Measurements from ENCODE around the gene SYNPO.
A peak's percentile ranks its signal among the peaks of the same experiment; 100 is the strongest.

The SYNPO gene

DNA sequence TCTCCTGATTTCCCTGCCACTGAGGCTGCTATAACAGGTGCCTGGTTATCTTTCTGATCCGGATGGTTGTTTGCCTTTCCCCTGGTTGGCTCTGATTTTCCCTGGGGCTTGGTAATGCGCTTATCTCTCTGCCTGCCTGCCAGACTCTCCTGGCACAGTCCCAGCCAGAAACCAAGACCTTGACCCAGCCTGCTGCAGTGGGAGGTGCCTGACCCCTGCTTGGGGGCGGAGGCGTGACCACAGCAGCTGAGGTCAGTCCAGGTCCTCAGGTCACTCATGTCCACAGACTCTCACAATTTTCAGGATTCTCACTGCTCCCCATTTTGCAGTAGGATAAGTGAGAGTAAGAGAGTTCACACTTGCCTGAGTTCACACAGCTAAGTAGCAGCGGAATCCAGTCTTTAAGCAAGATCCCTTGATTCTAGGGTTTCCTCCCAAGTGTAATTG is 24.4 kb upstream of the SYNPO start:
- Mint-ChIP-seq H3K27ac (no peak overlapping the region), H3K27me3 (peaks cover 12% of the 10 kb centered on the region), H3K4me3 (no peak overlapping the region), H3K9me3 (no peaks in the 10 kb centered on the region), H3K4me1 (no peaks in the 10 kb centered on the region)
- no peak for DNase-seq
- ATAC-seq = no peak

DNA sequence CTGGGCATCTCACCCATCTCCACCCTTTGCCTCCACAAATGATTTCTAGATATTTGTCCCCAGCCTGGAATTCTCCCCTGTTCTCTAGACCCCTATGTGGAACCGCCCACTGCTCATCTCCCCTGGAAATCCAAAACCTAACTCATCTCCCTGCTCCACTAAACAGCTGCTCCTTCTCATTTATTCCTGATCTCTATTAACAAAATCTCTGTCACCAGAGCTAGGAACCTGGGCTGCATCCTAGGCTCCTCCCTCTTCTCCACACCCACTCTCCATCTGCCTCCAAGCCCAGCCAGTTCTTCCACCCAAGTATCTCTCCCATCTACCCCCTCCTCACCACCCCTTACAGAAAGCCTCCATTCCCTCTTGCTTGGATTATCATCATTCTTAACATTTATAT is 24.0 kb upstream of the SYNPO start:
- ATAC-seq = no peak
- H3K4me1 Mint-ChIP-seq = no peaks in the 10 kb centered on the region
- no peaks in the 10 kb centered on the region for H3K9me3 Mint-ChIP-seq
- H3K27ac Mint-ChIP-seq = no peak overlapping the region
- H3K4me3 Mint-ChIP-seq = no peak overlapping the region
- no peak for DNase-seq
- H3K27me3 Mint-ChIP-seq = peaks cover 12% of the 10 kb centered on the region

DNA sequence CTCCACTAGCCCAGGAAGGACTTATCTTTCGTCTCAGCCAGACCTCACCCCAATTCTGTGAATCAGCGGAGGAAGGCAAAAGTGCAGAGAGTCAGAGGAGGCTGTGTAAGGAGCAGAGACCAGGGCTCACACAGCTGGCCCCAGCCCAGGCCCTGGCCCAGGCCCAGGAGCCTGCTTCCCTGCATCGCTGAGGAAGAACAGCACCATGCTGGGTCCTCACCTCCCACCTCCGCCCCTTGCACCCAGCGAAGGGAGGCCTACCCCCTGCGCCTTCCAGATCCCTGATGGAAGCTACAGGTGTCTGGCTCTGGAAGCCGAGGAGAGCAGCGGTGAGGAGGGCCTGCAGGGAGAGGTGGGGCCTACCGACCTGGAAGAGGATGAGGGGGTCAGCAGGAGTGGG is 22.3 kb upstream of the SYNPO start:
- ATAC-seq = no peak
- no peaks in the 10 kb centered on the region for H3K9me3 Mint-ChIP-seq

DNA sequence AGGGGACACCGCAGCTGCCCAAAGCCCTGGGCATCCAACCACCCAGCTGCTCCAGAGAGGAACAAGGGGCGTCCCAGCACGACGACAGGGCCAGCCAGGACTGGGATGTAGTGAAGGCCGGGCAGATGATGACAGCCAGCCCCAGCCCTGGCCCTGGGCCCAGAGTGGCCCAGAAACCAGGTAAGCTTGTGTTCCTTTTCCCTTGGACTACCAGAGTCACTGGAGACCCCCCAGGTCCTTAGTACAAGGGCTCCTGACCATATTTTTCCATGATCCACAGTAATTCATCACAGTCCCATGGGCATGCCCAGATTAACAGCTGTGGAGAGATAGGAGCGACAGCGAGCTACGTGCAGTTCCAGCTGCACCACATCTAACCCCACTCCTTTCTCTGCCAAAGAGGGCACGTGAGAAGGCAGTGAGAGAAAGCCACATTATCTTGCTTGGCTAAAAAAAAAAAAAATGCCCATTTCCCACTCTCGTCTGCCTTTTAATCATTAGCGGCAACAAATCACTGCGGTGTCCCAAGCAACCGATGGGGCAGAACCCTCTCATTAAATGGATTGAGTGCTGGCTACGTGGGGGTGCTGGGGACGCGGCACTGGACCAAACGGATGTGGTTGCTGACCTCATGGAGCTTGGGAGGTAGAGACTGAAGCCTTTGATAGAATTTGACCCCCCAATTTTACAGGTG is 21.7 kb upstream of the SYNPO start:
- Mint-ChIP-seq H3K4me3 (no peak overlapping the region), H3K27ac (no peak overlapping the region), H3K27me3 (peaks cover 13% of the 10 kb centered on the region), H3K9me3 (no peaks in the 10 kb centered on the region), H3K4me1 (peaks cover 10% of the 10 kb centered on the region)
- ATAC-seq = no peak
- DNase-seq = no peak

More for the DNA sequence above, 22.3 kb upstream of the SYNPO start:
- H3K27ac Mint-ChIP-seq = no peak overlapping the region
- H3K4me3 Mint-ChIP-seq = no peak overlapping the region
- H3K27me3 Mint-ChIP-seq = peaks cover 12% of the 10 kb centered on the region
- no peak for DNase-seq
- H3K4me1 Mint-ChIP-seq = peaks cover 5% of the 10 kb centered on the region

DNA sequence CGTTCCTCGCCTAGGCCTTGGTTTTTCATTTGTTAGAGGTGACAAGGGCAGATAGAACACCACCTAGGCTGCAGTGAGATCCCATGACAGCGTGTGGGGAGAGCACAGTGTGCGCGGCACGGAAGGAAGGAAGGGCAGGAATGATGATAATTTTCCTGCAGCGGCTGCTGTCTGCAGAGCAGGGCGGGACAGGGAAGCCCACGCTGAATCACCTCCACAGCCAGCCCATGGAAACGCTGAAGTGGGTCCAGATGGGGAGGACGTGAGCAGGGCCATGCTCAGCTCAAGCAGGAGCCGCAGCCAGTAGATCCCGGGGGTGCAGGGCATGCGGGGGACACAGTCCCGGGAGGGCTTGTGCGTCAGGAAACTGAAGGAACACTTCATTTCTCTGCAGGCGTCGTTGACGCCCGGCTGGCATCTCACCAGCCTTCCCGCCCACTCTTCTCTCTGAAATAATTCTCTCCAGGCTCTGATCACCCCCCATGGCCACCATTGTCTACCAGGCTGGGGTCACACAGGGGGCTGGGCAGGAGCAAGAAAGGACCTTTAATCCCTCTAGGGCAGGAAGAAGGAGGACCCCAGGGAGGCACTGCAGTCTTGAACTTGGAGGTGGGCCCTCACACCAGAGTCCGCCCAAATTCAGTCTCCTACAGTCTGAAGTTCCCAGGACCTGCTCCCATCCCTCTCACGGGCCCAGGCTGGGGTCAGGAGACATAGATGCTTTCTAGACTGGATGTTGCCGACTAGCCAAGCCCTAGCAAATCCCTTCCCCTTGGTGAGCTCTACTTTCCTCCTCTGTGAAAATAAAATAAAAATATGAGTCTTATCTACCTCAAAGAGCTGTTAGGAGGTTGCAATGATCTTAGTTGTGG is 20.9 kb upstream of the SYNPO start:
- Mint-ChIP-seq H3K27ac (no peak overlapping the region), H3K27me3 (peaks cover 22% of the 10 kb centered on the region)

DNA sequence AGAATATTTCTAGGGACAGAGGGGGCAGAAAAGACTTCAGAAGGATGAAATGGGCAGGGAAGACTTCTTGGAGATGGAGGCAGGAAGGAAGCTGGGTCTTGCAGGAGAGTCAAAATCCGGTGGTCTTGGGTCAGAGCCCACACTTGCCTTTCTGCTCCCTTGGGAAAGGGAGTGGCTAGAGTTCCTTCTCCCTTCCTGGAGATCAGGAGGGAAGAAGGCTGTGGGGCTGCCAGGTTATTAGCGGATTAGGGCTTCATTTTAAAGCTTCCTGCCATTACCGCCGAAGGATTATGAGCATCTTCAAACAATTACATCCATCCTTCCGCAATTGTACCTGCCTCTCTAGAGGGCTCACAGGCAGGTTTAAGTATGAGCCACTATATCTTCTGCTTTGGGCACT is 19.2 kb upstream of the SYNPO start:
- Mint-ChIP-seq H3K27me3 (peaks cover 25% of the 10 kb centered on the region), H3K9me3 (no peaks in the 10 kb centered on the region), H3K4me1 (peaks cover 19% of the 10 kb centered on the region)

More for the DNA sequence above, 20.9 kb upstream of the SYNPO start:
- ATAC-seq (no peak), DNase-seq (no peak)
- Mint-ChIP-seq H3K4me1 (peaks cover 19% of the 10 kb centered on the region), H3K9me3 (no peaks in the 10 kb centered on the region), H3K4me3 (no peak overlapping the region)

DNA sequence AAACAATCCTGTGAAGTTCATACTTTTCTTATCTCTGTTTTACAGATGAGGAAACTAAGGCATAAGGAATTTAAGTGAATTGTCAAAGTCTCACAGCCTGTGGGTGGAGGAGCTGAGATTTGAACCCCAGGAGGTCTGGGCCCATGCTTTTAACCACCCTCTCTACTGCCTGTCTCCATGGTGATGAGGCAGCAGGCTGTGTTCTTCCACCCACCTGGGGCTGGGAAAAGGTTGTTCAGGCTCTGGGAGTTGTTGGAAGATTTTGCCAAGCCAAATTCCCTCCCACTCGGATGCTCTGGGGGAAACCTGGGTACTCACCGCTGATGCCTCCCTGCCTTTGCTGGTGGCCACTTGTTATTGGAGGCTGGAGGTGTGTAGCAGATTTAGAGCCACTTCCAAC is 18.3 kb upstream of the SYNPO start:
- Mint-ChIP-seq H3K27me3 (peaks cover 28% of the 10 kb centered on the region), H3K4me1 (peaks cover 19% of the 10 kb centered on the region), H3K4me3 (no peak overlapping the region), H3K27ac (no peak overlapping the region), H3K9me3 (no peaks in the 10 kb centered on the region)
- DNase-seq (no peak), ATAC-seq (no peak)

More for the DNA sequence above, 19.2 kb upstream of the SYNPO start:
- no peak for DNase-seq
- H3K27ac Mint-ChIP-seq = no peak overlapping the region
- H3K4me3 Mint-ChIP-seq = no peak overlapping the region
- no peak for ATAC-seq

DNA sequence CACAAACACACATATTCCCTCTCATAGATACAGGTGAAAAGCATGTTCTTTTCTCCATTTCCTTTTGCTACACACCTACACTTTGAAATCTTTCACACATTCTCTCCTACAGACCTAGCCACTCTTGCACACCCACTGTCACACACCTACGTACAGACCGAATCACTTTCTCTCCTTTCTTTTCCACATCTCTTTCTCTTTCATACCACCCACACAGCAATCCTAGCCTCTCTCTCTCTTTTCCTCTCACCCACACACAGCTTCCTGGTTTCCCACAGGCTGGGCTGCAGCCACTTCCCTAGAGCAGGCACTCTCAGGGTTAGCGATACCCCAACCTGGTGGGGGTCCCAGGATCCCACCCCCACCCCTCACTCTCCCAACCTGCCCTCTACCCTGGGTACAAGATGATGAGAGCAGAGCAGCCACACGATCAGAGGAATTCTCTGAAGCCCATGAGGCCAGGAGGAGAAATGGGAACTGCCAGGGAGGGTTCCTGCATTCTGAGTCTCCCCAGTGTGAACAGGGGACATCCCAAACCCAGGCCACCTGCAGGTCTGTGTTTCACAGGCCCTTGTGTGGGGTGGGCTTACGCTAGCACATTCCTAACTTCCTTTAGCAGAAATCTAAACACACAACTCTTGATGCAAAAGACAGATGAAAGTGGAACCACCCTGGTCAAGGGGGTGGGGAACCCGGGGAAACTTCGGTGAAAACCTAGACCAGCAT is 17.1 kb upstream of the SYNPO start:
- no peak for ATAC-seq
- DNase-seq = no peak
- H3K27ac Mint-ChIP-seq = peak overlapping the region in 1 of 2 donors; percentile 3
- peaks cover 19% of the 10 kb centered on the region for H3K4me1 Mint-ChIP-seq
- peaks cover 34% of the 10 kb centered on the region for H3K27me3 Mint-ChIP-seq
- H3K4me3 Mint-ChIP-seq = peak overlapping the region; percentile 79 to 92
- H3K9me3 Mint-ChIP-seq = no peaks in the 10 kb centered on the region

DNA sequence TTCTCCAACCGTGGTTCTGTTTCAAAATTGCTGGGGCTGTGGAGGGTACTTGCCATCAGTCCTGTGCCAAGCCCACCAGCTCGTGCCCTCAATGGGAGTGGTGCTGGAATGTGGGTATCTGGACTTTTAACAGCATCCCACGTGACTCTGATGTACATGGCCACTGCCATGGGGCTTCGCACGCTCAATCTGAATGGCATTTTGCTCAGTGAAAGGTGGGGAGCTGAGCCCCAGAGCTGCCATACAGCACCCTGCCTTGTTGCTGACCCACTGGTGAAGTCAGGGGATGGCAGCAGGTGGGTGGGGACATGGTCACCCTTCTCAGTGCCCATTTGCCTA is 16.6 kb upstream of the SYNPO start:
- Mint-ChIP-seq H3K9me3 (no peaks in the 10 kb centered on the region), H3K27ac (no peak overlapping the region), H3K4me1 (peaks cover 19% of the 10 kb centered on the region), H3K4me3 (peak overlapping the region; percentile 79 to 92), H3K27me3 (peaks cover 34% of the 10 kb centered on the region)
- peak; percentile 10 for ATAC-seq
- no peak for DNase-seq

DNA sequence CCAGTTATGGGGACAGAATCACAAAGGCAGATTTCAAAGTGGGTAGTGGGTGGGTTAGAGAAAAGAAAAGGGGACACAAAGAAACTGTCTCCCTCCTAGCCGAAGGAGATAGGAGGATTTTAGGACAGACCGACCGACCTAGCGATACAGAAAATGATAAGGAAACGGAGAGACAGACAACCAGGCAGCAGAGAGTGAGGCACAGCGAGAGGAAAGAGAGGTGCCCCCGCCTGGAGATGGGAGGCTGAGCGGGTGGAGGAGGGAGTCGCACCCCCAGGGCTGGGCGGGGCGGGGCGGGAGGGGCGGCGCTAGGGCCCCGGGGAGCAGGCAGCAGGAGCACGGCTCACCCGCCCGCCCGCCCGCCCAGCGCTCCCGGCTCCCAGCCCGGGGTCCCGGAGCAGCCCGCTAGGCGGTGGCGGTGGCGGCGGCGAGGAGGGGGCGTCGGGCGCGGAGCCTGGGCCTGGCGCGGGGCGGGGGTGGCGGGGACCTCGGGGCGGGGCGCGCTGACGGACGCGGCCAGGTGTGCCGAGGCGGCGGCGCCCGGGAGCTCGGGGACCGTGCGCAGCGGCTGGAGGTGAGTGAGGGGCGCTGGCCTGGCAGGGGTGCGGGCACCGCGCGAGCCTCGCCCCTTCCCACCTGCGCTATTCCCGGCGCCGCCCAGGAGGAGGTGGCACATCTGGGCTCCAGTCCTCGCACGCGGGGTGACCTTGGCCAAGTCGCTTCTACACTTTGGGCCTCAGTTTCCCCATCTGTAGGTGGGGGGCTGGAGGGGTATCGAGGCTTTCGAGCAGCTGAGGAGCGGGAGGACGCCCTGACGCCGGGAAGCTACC is 15.9 kb upstream of the SYNPO start:
- peak; percentile 57 for ATAC-seq
- no peaks in the 10 kb centered on the region for H3K9me3 Mint-ChIP-seq
- H3K4me1 Mint-ChIP-seq = peaks cover 19% of the 10 kb centered on the region
- H3K4me3 Mint-ChIP-seq = peak overlapping the region; percentile 79 to 92
- H3K27me3 Mint-ChIP-seq = peaks cover 34% of the 10 kb centered on the region
- H3K27ac Mint-ChIP-seq = peak overlapping the region in 1 of 2 donors; percentile 92
- DNase-seq = no peak

DNA sequence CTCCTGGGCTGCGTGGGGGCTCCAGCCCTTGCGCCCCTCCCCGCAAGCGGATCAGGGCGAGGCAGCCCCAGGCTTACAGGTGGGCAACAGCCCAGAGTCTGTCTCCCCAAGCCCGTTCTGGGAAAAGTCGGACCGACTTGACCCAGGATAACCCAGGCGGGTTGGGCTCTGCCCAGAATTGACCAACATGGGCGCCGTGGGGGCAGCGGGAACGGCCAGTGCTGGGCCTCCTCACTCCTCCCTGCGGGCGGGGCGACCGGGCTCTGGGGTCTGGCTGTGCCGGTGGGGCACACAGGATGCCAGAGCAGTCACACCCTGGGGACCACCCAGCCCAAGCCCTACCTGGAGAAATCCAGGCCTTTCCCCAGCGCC is 15.3 kb upstream of the SYNPO start:
- no peaks in the 10 kb centered on the region for H3K9me3 Mint-ChIP-seq
- peaks cover 34% of the 10 kb centered on the region for H3K27me3 Mint-ChIP-seq
- DNase-seq (no peak), ATAC-seq (no peak)
- no peak overlapping the region for H3K27ac Mint-ChIP-seq
- peaks cover 19% of the 10 kb centered on the region for H3K4me1 Mint-ChIP-seq
- peak overlapping the region in 1 of 2 donors; percentile 21 for H3K4me3 Mint-ChIP-seq

DNA sequence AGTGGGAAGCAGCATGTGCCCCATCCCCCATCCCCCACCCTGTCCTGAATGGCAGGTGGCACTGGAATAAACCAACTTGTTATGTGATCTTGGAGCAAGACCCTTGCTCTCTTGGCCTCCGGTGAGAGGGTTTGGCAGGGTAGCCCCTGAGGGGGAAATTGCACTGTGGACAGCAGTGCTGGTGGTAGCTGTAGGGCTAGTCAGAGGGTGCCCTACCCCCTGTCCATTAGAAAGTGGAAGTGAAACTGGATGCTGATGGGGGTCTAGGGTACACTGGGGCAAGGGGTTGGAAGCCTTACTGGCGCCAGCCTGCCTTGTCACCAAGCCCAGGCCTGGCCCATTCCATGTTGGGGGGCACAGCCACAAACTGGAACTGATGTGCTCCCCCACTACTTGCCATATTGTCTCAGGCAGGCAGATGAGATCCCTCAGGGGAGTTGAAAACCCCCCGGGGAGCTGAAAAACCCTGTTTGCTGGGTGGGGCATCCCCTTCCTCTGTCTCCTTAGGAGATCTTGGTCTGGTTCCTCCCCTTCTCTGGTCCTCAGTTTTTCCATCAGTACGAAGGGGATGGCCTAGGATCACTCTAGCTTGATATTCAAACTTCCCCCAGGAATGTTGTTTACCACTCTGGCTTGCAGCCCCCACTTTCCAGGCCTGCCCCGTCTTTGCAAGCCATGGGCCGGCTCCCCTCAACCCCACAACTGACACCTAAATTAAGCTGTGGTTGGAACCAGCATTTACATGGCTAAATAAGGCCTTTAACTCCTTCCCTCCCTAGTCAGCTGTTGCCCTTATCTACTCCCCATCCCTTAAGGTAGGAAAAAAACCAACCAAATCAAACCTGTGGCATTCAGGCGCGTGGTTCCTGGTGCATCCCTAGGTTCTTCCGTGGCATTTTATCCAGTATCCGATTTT is 14.4 kb upstream of the SYNPO start:
- Mint-ChIP-seq H3K27ac (no peak overlapping the region), H3K4me1 (peaks cover 19% of the 10 kb centered on the region), H3K27me3 (peaks cover 34% of the 10 kb centered on the region), H3K9me3 (no peaks in the 10 kb centered on the region), H3K4me3 (peak overlapping the region; percentile 9 to 11)
- ATAC-seq (no peak), DNase-seq (no peak)

DNA sequence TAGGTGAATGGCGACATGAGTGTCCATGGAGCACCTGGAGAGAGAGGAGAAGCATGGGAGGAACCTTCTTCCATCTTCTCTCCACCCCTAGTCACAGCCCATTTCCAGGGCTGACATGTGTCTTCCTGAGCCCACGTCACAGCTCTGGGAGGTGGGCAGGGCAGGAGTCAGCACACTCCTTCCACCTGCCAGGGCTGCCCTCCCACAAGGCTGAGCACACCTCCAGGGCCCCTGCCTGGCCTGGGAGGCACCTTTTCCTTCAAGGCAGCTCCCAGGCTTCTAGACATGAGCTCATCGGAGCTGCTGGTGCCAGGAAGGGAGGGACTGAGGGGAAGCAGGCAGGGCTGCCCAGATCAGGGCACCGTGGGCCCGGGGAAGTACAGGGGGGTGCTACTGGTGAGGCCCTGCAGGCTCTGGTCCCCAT is 13.6 kb upstream of the SYNPO start:
- H3K4me1 Mint-ChIP-seq = peaks cover 19% of the 10 kb centered on the region
- H3K9me3 Mint-ChIP-seq = no peaks in the 10 kb centered on the region
- DNase-seq (no peak), ATAC-seq (no peak)
- H3K27ac Mint-ChIP-seq = no peak overlapping the region
- H3K27me3 Mint-ChIP-seq = peaks cover 34% of the 10 kb centered on the region
- H3K4me3 Mint-ChIP-seq = no peak overlapping the region

All from stimulated activated naive CD8-positive, alpha-beta T cell treated with anti-CD3 and anti-CD28 coated beads, Interleukin-15, amount 100 ng/mL, for 72 hours (primary cell).